B cell (primary cell): ENCODE results near the gene CTCF. TPM values are rescaled to one million over a fixed set of nuclear protein-coding genes. Genes with fewer than 3 reads are reported as not detected.

ENCODE experiments used
- ATAC-seq: fragments of 200-7000 bp; cut with Tn5 transposase; one replicate; pipeline ENCODE4 v1.10.0; 2021; ENCODE audit warnings: low read depth, mild to moderate bottlenecking, moderate number of reproducible peaks, moderate library complexity
- CTCF ChIA-PET: fragments of 350-600 bp; sonication (Branson Sonifier 250); formaldehyde crosslinking; loops from one replicate; lab custom pipeline; 2021; ENCODE audit warnings: antibody characterized with exemption, inconsistent platforms; lab: Charles Lee
- POLR2A ChIA-PET: fragments of 350-600 bp; sonication (Branson Sonifier 250); formaldehyde crosslinking; loops from one replicate; lab custom pipeline; 2021; ENCODE audit warnings: antibody characterized with exemption; lab: Charles Lee
- DNase-seq: peaks from one replicate; pipeline ENCODE4 v3.0.0; 2013
- H2AFZ ChIP-seq: 2 replicates; pipeline ENCODE4 v1.6.1; 2012; ENCODE audit warnings: mild to moderate bottlenecking, low read depth, low read length; ENCODE audit not compliant: insufficient read depth, poor library complexity, severe bottlenecking
- H3K27ac ChIP-seq, 2 donors: 1 replicate in 1 of 2; 2 replicates in 1 of 2; pipeline ENCODE4 v1.5.1; 2012 to 2013; ENCODE audit warnings: low read length in 2 of 2, mild to moderate bottlenecking in 2 of 2, moderate library complexity in 1 of 2
- H3K27me3 ChIP-seq, 4 experiments: fragments of 200-600 bp in 1 of 4; sonication (generic) in 1 of 4; replicated peaks in 1 of 4; 1 replicate in 2 of 4; 2 replicates in 2 of 4; pipeline versions ENCODE4 v1.6.1 to v1.7.0; 2013 to 2016; ENCODE audit warnings: low read length in 3 of 4, mild to moderate bottlenecking in 2 of 4, mixed read lengths in 1 of 4, moderate library complexity in 1 of 4; ENCODE audit not compliant: insufficient read depth in 4 of 4, control insufficient read depth in 3 of 4; ENCODE audit errors: control extremely low read depth in 1 of 4
- H3K36me3 ChIP-seq, 2 experiments: replicated peaks in 1 of 2; 1 replicate in 1 of 2; 2 replicates in 1 of 2; pipeline versions ENCODE4 v1.6.1 to v1.7.1; 2013; ENCODE audit warnings: low read length in 1 of 2; ENCODE audit not compliant: insufficient read depth in 2 of 2, control insufficient read depth in 1 of 2; ENCODE audit errors: control extremely low read depth in 1 of 2, extremely low read depth in 1 of 2
- H3K4me1 ChIP-seq, 2 donors: fragments of 200-600 bp in 1 of 2; sonication (generic) in 1 of 2; 1 replicate in 1 of 2; 2 replicates in 1 of 2; pipeline versions ENCODE4 v1.5.1 to v1.6.1; 2013 to 2017; ENCODE audit warnings: low read length in 2 of 2; ENCODE audit not compliant: control insufficient read depth in 2 of 2, insufficient read depth in 2 of 2
- H3K4me2 ChIP-seq: replicated peaks from 2 replicates; pipeline ENCODE3; 2012; ENCODE audit warnings: mild to moderate bottlenecking, low read depth, low read length; ENCODE audit not compliant: poor library complexity, severe bottlenecking
- H3K4me3 ChIP-seq, 5 experiments: fragments of 200-600 bp in 1 of 5; sonication (generic) in 1 of 5; 1 replicate in 3 of 5; 2 replicates in 2 of 5; pipeline versions ENCODE4 v1.5.1 to v1.7.0; 2011 to 2016; ENCODE audit warnings: low read length in 4 of 5, mild to moderate bottlenecking in 4 of 5, low read depth in 2 of 5, control low read depth in 1 of 5, moderate library complexity in 1 of 5; ENCODE audit not compliant: insufficient read depth in 1 of 5; ENCODE audit errors: control extremely low read depth in 1 of 5, extremely low read depth in 1 of 5
- H3K79me2 ChIP-seq: fragments of 200-600 bp; sonication (generic); one replicate; pipeline ENCODE4 v1.6.0; 2016; ENCODE audit warnings: low read length; ENCODE audit not compliant: control insufficient read depth, insufficient read depth
- H3K9ac ChIP-seq: fragments of 200-600 bp; sonication (generic); 2 replicates; pipeline ENCODE4 v1.6.1; 2017; ENCODE audit warnings: mild to moderate bottlenecking, low read length, moderate library complexity
- H3K9me3 ChIP-seq, 3 donors: one replicate each; pipeline versions ENCODE4 v1.6.1 to v1.7.1; 2013; ENCODE audit warnings: low read length in 2 of 3; ENCODE audit not compliant: control insufficient read depth in 2 of 3, insufficient read depth in 1 of 3; ENCODE audit errors: control extremely low read depth in 1 of 3
- H4K20me1 ChIP-seq: 2 replicates; pipeline ENCODE4 v1.6.0; 2012; ENCODE audit warnings: mild to moderate bottlenecking, low read length; ENCODE audit not compliant: insufficient read depth, control insufficient read depth, poor library complexity, severe bottlenecking
- H3K27ac Mint-ChIP-seq: one replicate; pipeline ENCODE4 v1.8.0; 2021; ENCODE audit warnings: mixed read lengths
- H3K27me3 Mint-ChIP-seq: one replicate; pipeline ENCODE4 v1.8.0; 2021; ENCODE audit warnings: mixed read lengths
- H3K4me1 Mint-ChIP-seq: one replicate; pipeline ENCODE4 v1.8.0; 2021; ENCODE audit warnings: mixed read lengths
- H3K4me3 Mint-ChIP-seq: one replicate; pipeline ENCODE4 v1.8.0; 2021; ENCODE audit warnings: mixed read lengths
- H3K9me3 Mint-ChIP-seq: one replicate; pipeline ENCODE4 v1.8.0; 2022; ENCODE audit warnings: mixed read lengths; ENCODE audit not compliant: insufficient read depth
- EZH2 ChIP-seq: IDR thresholded peaks from 2 replicates; pipeline ENCODE4 v1.6.1; 2012; ENCODE audit warnings: borderline replicate concordance, low read depth, mild to moderate bottlenecking, moderate library complexity, low read length; ENCODE audit not compliant: insufficient read depth, poor library complexity, severe bottlenecking
- WGBS: methylation state at CpG from one replicate; pipeline ENCODE4 v1.1.5; 2013; ENCODE audit warnings: missing lambda C conversion rate; ENCODE audit not compliant: insufficient coverage; 5-methylcytosine and 5-hydroxymethylcytosine counted together
- intact Hi-C: fragments of 100-400 bp; cut with micrococcal nuclease; formaldehyde crosslinking; loops from one replicate; pipeline ENCODE4 v1.10.0; 2022
- polyA plus RNA-seq: library from polyadenylated mRNA; depleted of rRNA; stranded (reverse); fragments of >200 nt; gene quantifications from 2 replicates; pipeline ENCODE4 v1.2.3, GENCODE V29; 2012
- total RNA-seq, 2 donors: library from RNA; stranded (reverse); fragments of 120-200 nt in 1 of 2; gene quantifications; 1 replicate in 1 of 2; 2 replicates in 1 of 2; pipeline versions ENCODE4 v1.2.3 to v1.2.4, GENCODE V29; 2013 to 2022
- TF ChIP-seq, protein P1 (sequence below): fragments of 200-600 bp; IDR thresholded peaks from one replicate; pipeline ENCODE4 v1.8.0; 2022; ENCODE audit warnings: antibody characterized with exemption, mild to moderate bottlenecking

The CTCF gene
- total and polyA plus RNA-seq, 2 donors (not counting 1 experiment from before 2014, with no cell fraction given): 42.7 to 78.4 TPM

DNA sequence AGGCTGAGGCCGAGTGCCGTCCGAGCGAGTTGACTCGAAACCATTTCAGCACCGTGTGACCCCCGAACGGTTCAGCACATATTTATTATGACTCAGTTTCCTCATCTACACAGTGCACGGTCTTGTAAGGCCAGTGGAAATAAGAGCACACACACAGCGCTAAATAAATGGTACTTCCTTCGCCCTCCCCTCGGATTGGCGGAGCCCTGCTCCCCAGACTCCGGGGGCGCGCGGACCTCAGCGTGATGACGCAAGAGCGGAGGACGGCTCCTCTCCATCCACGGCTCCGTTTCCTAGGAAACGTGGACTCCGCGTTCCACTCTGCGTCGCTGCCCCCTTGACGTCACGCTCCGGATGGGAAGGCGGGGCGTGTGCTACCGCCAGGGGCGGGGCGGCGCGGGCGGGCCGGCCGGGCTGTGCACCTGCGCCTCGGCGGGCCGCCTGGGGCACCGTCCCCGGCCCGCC lies 98.3 kb downstream of the CTCF start, which contains the start of gene PARD6A:
Gene PARD6A, plus strand, starts transcription at position 397 of the 465 bp plus-strand sequence. CDS start 79 bp downstream, outside the sequence.
- Histone ChIP-seq H3K4me2 (peak within 1 kb of the TSS; percentile 99), H4K20me1 (peaks cover 12% of the 10 kb centered on the region), H3K4me3 (peak within 1 kb of the TSS; percentile 80 to 99 (median 95)), H3K4me1 (peaks cover 14 to 24% of the 10 kb centered on the region in 2 donors), H3K36me3 (peaks cover 0 to 28% of the 10 kb centered on the region in 2 experiments), H2AFZ (peak within 1 kb of the TSS; percentile 95), H3K27me3 (no peaks in the 10 kb centered on the region), H3K27ac (peak within 1 kb of the TSS; percentile 88 to 93), H3K9ac (peak within 1 kb of the TSS; percentile 91), H3K79me2 (peaks cover 8% of the 10 kb centered on the region), H3K9me3 (no peaks in the 10 kb centered on the region)
- ATAC-seq (peak; percentile 83), DNase-seq (peak; percentile 99)
- Mint-ChIP-seq H3K27me3 (no peaks in the 10 kb centered on the region), H3K4me3 (peak within 1 kb of the TSS; percentile 97), H3K27ac (peak within 1 kb of the TSS; percentile 97), H3K4me1 (peaks cover 35% of the 10 kb centered on the region), H3K9me3 (no peaks in the 10 kb centered on the region)
- ChIA-PET CTCF (interaction anchor here (1.0 to 2.2 kb wide), 12 partner anchors 9 to 180 kb away, joined by 3 to 23 read pairs (median 4); partner anchors contain the start of genes ATP6V0D1, CARMIL2 and CTCF), POLR2A (interaction anchor here (0.6 to 2.3 kb wide), 9 partner anchors 13 to 275 kb away, joined by 3 to 14 read pairs (median 7); partner anchors contain the start of genes CARMIL2, CTCF and RIPOR1)
- intact Hi-C loops: loop anchor here (1.0 to 10.0 kb wide), 8 partner anchors 8 to 1474 kb away; partner anchors contain the start of genes ATP6V0D1, CARMIL2, CHTF8 and FHOD1
- TF ChIP-seq, protein P1, sequence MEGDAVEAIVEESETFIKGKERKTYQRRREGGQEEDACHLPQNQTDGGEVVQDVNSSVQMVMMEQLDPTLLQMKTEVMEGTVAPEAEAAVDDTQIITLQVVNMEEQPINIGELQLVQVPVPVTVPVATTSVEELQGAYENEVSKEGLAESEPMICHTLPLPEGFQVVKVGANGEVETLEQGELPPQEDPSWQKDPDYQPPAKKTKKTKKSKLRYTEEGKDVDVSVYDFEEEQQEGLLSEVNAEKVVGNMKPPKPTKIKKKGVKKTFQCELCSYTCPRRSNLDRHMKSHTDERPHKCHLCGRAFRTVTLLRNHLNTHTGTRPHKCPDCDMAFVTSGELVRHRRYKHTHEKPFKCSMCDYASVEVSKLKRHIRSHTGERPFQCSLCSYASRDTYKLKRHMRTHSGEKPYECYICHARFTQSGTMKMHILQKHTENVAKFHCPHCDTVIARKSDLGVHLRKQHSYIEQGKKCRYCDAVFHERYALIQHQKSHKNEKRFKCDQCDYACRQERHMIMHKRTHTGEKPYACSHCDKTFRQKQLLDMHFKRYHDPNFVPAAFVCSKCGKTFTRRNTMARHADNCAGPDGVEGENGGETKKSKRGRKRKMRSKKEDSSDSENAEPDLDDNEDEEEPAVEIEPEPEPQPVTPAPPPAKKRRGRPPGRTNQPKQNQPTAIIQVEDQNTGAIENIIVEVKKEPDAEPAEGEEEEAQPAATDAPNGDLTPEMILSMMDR: no peak
- no peak for TF ChIP-seq EZH2
- WGBS: 0% methylated on average over 47 of the region's 48 CpGs
